GM23338 (cell line): Measurements from ENCODE around the gene NPHP4. TPM values are rescaled to one million over a fixed set of nuclear protein-coding genes. Genes with fewer than 3 reads are reported as not detected.

Experiments used
- ATAC-seq: fragments of 200-7000 bp; cut with Tn5 transposase; 3 replicates; pipeline ENCODE4 v1.9.1; 2020
- DNase-seq: peaks from one replicate; pipeline ENCODE4 v3.0.0-alpha.2; 2015; ENCODE audit warnings: low spot score
- H2AFZ ChIP-seq: fragments of 200-600 bp; sonication (generic); 2 replicates; pipeline ENCODE4 v1.8.0; 2016; ENCODE audit warnings: antibody characterized with exemption, mild to moderate bottlenecking, moderate library complexity
- H3F3A ChIP-seq: fragments of 200-600 bp; sonication (generic); replicated peaks from 2 replicates; pipeline ENCODE4 v1.8.0; 2017; ENCODE audit warnings: antibody characterized with exemption, mixed run types, low read depth
- H3K27ac ChIP-seq: fragments of 200-600 bp; sonication (generic); 2 replicates; pipeline ENCODE4 v1.6.1; 2016; ENCODE audit warnings: low read depth
- H3K27me3 ChIP-seq: fragments of 200-600 bp; sonication (generic); 2 replicates; pipeline ENCODE4 v1.8.0; 2016; ENCODE audit warnings: mild to moderate bottlenecking, mixed run types, moderate library complexity; ENCODE audit not compliant: insufficient read depth
- H3K36me3 ChIP-seq: fragments of 200-600 bp; sonication (generic); 2 replicates; pipeline ENCODE4 v1.8.0; 2016; ENCODE audit warnings: mild to moderate bottlenecking; ENCODE audit not compliant: insufficient read depth
- H3K4me1 ChIP-seq: fragments of 200-600 bp; sonication (generic); 2 replicates; pipeline ENCODE4 v1.8.0; 2016; ENCODE audit warnings: mild to moderate bottlenecking, moderate library complexity; ENCODE audit not compliant: insufficient read depth
- H3K4me2 ChIP-seq: fragments of 200-600 bp; sonication (generic); 2 replicates; pipeline ENCODE4 v1.7.1; 2017; ENCODE audit warnings: mixed run types
- H3K4me3 ChIP-seq: fragments of 200-600 bp; sonication (generic); 2 replicates; pipeline ENCODE4 v1.6.1; 2016; ENCODE audit warnings: mixed run types
- H3K79me2 ChIP-seq: fragments of 200-600 bp; sonication (generic); replicated peaks from 2 replicates; pipeline ENCODE4 v1.8.0; 2017; ENCODE audit warnings: mild to moderate bottlenecking; ENCODE audit not compliant: insufficient read depth
- H3K9me2 ChIP-seq: fragments of 200-600 bp; sonication (generic); 2 replicates; pipeline ENCODE4 v1.8.0; 2017; ENCODE audit not compliant: insufficient read depth
- H4K20me1 ChIP-seq: fragments of 200-600 bp; sonication (generic); replicated peaks from 2 replicates; pipeline ENCODE4 v1.8.0; 2017; ENCODE audit warnings: mild to moderate bottlenecking; ENCODE audit not compliant: insufficient read depth
- H3K27ac Mint-ChIP-seq: 2 replicates; pipeline ENCODE4 v1.8.0; 2020; ENCODE audit warnings: inconsistent platforms, mild to moderate bottlenecking, moderate library complexity, mixed read lengths
- H3K27me3 Mint-ChIP-seq: 3 replicates; pipeline ENCODE4 v1.8.0; 2022; ENCODE audit warnings: low read depth, mild to moderate bottlenecking, moderate library complexity, mixed read lengths, inconsistent platforms; ENCODE audit not compliant: insufficient read depth, poor library complexity
- H3K36me3 Mint-ChIP-seq: 3 replicates; pipeline ENCODE4 v1.8.0; 2021; ENCODE audit warnings: low read depth, mild to moderate bottlenecking, inconsistent platforms, moderate library complexity, mixed read lengths
- H3K4me1 Mint-ChIP-seq: 3 replicates; pipeline ENCODE4 v1.8.0; 2020; ENCODE audit warnings: mild to moderate bottlenecking, inconsistent platforms, mixed read lengths
- H3K4me3 Mint-ChIP-seq: 3 replicates; pipeline ENCODE4 v1.8.0; 2021; ENCODE audit warnings: moderate library complexity, mild to moderate bottlenecking, inconsistent platforms, mixed read lengths
- H3K9me3 Mint-ChIP-seq: 3 replicates; pipeline ENCODE4 v1.8.0; 2020; ENCODE audit warnings: moderate library complexity, mild to moderate bottlenecking, inconsistent platforms, mixed read lengths
- CREB1 ChIP-seq: fragments of 250-450 bp; sonication (Bioruptor Pico); IDR thresholded peaks from 2 replicates; pipeline ENCODE4 v1.5.0; 2020; ENCODE audit warnings: low read depth, mild to moderate bottlenecking, moderate library complexity
- CTCF ChIP-seq, 2 experiments: fragments of 200-600 bp in 1 of 2; sonication (generic) in 1 of 2; conservative IDR thresholded peaks; 2 replicates each; pipeline versions ENCODE4 v1.5.1 to v1.6.1; 2016 to 2017; ENCODE audit warnings: antibody characterized with exemption in 2 of 2, low read depth in 2 of 2, mild to moderate bottlenecking in 2 of 2, moderate library complexity in 1 of 2
- ETS1 ChIP-seq: IDR thresholded peaks from 2 replicates; pipeline ENCODE4 v1.6.1; 2016; ENCODE audit warnings: antibody characterized with exemption
- EZH2 ChIP-seq: fragments of 200-600 bp; sonication (generic); IDR thresholded peaks from one replicate; pipeline ENCODE4 v1.8.0; 2017; ENCODE audit warnings: antibody characterized with exemption, mild to moderate bottlenecking, low read depth; ENCODE audit not compliant: unreplicated experiment
- EZH2phosphoT487 ChIP-seq: fragments of 200-600 bp; sonication (generic); IDR thresholded peaks from one replicate; pipeline ENCODE4 v1.8.1; 2018; ENCODE audit warnings: antibody characterized with exemption; ENCODE audit not compliant: unreplicated experiment
- JUNB ChIP-seq: IDR thresholded peaks from one replicate; pipeline ENCODE4 v1.6.1; 2016; ENCODE audit warnings: antibody characterized with exemption; ENCODE audit not compliant: unreplicated experiment
- NANOG ChIP-seq: IDR thresholded peaks from 2 replicates; pipeline ENCODE4 v1.6.1; 2016; ENCODE audit warnings: antibody characterized with exemption, borderline replicate concordance
- POLR2AphosphoS5 ChIP-seq: IDR thresholded peaks from 2 replicates; pipeline ENCODE4 v1.6.1; 2016; ENCODE audit warnings: antibody characterized with exemption, low read depth
- REST ChIP-seq: IDR thresholded peaks from one replicate; pipeline ENCODE4 v1.6.1; 2018; ENCODE audit warnings: antibody characterized with exemption; ENCODE audit not compliant: unreplicated experiment
- STAT1 ChIP-seq: IDR thresholded peaks from one replicate; pipeline ENCODE4 v1.6.1; 2016; ENCODE audit warnings: antibody characterized with exemption; ENCODE audit not compliant: unreplicated experiment
- ZNF114 ChIP-seq: fragments of 250-450 bp; sonication (Bioruptor Pico); IDR thresholded peaks from 2 replicates; pipeline ENCODE4 v1.5.0; 2020; ENCODE audit warnings: mild to moderate bottlenecking, moderate library complexity
- polyA plus RNA-seq: library from polyadenylated mRNA; unstranded; fragments of >200 nt; fragmentation: Nextera tagmentation; extraction: Ambion mirVana; gene quantifications from 2 replicates; pipeline ENCODE4 v1.2.1, GENCODE V29; 2016
- total RNA-seq: library from RNA; depleted of rRNA; stranded (reverse); fragments of >200 nt; shearing (Covaris generic); gene quantifications from 2 replicates; pipeline ENCODE4 v1.2.3, GENCODE V29; 2014

Gene NPHP4
- total and polyA plus RNA-seq, 2 experiments from 2014 or later: 2.5 to 12.4 TPM

GRCh38 chr1:5891736-5892135, 100.5 kb downstream of the NPHP4 start (continued):
- no peak for TF ChIP-seq ETS1
- no peak for TF ChIP-seq EZH2phosphoT487
- TF ChIP-seq CTCF (conservative IDR thresholded peaks at IDR 0.05; ENCODE audit: low read depth in 2 of 2): no peak
- TF ChIP-seq STAT1: no peak
- TF ChIP-seq JUNB: no peak
- no peak for TF ChIP-seq NANOG
- no peak for TF ChIP-seq CREB1
- no peak for TF ChIP-seq REST
- TF ChIP-seq EZH2: no peak
- TF ChIP-seq POLR2AphosphoS5: no peak

GRCh38 chr1:5891137-5891536, 101.1 kb downstream of the NPHP4 start:
- Mint-ChIP-seq H3K27me3 (peaks cover 6% of the 10 kb centered on the region), H3K4me1 (peaks cover 14% of the 10 kb centered on the region), H3K36me3 (peaks cover 16% of the 10 kb centered on the region), H3K9me3 (peaks cover 8% of the 10 kb centered on the region; the same call in 2 of the 3 replicates), H3K4me3 (no peak overlapping the region), H3K27ac (no peak overlapping the region)
- no peaks in the 10 kb centered on the region for H3K9me2 ChIP-seq
- no peaks in the 10 kb centered on the region for H3K79me2 ChIP-seq
- no peaks in the 10 kb centered on the region for H3K27me3 ChIP-seq
- DNase-seq: no peak
- H3K36me3 ChIP-seq: no peaks in the 10 kb centered on the region
- H3K27ac ChIP-seq: no peak overlapping the region
- peaks cover 5% of the 10 kb centered on the region for H3K4me1 ChIP-seq
- ATAC-seq: no peak
- no peak overlapping the region for H3K4me3 ChIP-seq
- H3K4me2 ChIP-seq: no peak overlapping the region
- no peaks in the 10 kb centered on the region for H3F3A ChIP-seq
- no peak overlapping the region for H2AFZ ChIP-seq
- no peaks in the 10 kb centered on the region for H4K20me1 ChIP-seq
- TF ChIP-seq CTCF (conservative IDR thresholded peaks at IDR 0.05; ENCODE audit: low read depth in 2 of 2): no peak
- no peak for TF ChIP-seq EZH2
- TF ChIP-seq NANOG: no peak
- no peak for TF ChIP-seq STAT1
- no peak for TF ChIP-seq ZNF114
- no peak for TF ChIP-seq ETS1
